ENCODE data around the gene CSNK1D.

The CSNK1D gene

DNA sequence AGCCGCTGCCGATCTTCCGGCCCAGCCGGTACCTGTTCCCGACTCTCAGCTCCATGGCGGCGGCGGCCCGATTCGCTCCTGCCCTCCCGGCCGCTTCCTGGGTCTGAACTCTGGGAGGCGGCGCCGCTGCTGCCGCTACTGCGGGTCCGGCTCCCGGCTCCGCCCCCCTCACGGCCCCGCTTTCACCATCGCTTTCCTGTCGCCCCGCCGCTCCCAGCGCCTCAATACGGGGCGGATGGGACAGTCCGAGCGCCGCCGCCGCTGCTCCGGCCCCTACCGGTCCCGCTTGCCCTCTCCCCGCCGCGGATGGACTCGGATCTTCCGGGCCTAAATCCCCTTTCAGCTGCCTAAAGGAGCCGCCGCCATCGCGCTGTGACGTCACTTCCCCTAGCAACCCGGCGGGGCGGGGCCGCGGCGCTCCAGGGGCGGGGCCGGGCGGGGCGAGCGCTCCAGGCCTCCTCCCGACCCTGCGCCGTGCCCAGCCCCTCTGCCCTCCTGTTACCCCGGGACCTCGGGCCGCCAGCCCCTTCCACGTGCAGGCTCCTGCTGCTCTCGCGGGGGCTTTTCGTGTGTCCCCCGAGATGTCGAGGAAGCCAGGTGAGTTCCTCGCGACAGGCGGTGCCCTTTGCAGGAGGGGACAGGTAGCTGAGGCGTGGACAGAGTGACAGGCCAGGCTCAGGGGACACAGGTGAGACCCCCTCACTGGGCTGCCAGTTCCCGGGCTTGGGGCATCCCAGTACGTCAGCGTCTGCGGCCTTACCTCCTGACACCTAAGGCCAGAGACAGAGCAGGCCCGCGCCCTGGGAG lies at the start of gene CSNK1D:
CSNK1D (minus strand) TSS at position 374 of the 807 bp plus-strand sequence; CDS start at position 55, 319 bp downstream.
- peak within 1 kb of the TSS; percentile 95 for H3K27ac ChIP-seq
- TF ChIP-seq, protein P1, sequence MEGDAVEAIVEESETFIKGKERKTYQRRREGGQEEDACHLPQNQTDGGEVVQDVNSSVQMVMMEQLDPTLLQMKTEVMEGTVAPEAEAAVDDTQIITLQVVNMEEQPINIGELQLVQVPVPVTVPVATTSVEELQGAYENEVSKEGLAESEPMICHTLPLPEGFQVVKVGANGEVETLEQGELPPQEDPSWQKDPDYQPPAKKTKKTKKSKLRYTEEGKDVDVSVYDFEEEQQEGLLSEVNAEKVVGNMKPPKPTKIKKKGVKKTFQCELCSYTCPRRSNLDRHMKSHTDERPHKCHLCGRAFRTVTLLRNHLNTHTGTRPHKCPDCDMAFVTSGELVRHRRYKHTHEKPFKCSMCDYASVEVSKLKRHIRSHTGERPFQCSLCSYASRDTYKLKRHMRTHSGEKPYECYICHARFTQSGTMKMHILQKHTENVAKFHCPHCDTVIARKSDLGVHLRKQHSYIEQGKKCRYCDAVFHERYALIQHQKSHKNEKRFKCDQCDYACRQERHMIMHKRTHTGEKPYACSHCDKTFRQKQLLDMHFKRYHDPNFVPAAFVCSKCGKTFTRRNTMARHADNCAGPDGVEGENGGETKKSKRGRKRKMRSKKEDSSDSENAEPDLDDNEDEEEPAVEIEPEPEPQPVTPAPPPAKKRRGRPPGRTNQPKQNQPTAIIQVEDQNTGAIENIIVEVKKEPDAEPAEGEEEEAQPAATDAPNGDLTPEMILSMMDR (conservative IDR thresholded peaks at IDR 0.05): no peak

GRCh38 chr17:82322526-82323453 lies 49.3 kb upstream of the CSNK1D start:
- TF ChIP-seq, protein P1 (conservative IDR thresholded peaks at IDR 0.05): no peak
- no peak overlapping the region for H3K27ac ChIP-seq

GRCh38 chr17:82321947-82322466 lies 48.5 kb upstream of the CSNK1D start:
- TF ChIP-seq, protein P1 (conservative IDR thresholded peaks at IDR 0.05): no peak
- H3K27ac ChIP-seq: no peak overlapping the region

GRCh38 chr17:82320956-82321927 lies 47.7 kb upstream of the CSNK1D start:
- H3K27ac ChIP-seq: no peak overlapping the region
- TF ChIP-seq, protein P1 (conservative IDR thresholded peaks at IDR 0.05): peak; percentile 94

DNA sequence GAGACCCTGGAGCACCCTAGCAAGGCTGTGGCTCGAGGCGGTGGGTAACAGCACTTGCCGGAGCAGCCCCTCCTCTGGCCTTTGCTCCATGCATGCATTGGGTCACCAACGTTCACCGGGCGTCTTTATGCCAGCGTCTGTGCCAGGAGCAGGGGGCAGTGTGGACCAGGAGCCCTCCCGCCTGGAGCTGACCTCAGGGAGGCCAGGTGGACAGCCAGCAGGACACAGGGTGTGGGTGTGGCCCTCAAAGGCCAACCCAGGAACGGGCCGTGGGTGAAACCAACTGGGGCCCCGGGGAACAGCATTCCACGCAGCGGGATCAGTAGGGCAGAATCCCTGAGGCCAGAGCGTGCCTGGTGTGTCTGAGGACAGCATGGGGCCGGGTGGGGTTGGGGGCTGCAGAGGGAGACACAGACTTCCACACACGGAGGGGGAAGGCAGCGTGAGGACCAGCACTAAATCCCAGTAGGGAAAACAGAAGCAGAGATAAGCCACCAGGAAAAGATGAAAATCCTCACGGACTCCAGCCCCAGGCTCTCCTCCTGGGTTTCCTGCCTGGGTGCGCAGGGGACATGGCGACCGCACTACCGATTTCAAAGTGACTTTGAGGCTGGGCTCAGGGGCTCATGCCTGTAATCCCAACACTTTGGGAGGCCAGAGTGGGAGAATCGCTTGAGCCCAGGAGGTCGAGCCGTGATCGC lies 46.8 kb upstream of the CSNK1D start:
- TF ChIP-seq, protein P1 (conservative IDR thresholded peaks at IDR 0.05): no peak
- no peak overlapping the region for H3K27ac ChIP-seq

DNA sequence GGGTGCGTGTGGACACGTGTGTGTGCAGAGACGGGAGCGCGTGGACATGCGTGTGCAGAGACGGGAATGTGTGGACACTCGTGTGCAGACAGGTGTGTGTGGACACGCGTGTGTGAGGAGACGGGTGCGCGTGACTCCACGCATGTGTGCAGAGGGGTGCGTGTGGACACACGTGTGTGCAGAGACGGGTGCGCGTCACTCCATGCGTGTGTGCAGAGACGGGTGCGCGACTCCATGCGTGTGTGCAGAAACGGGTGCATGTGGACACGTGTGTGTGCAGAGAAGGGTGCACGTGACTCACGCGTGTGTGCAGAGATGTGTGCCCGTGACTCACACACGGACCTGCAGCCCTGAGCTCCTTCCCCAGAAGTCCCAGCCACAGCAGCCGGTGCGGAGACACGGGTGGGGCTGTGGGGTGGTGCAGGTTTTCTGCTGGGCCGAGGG lies 46.1 kb upstream of the CSNK1D start:
- TF ChIP-seq, protein P1 (conservative IDR thresholded peaks at IDR 0.05): no peak
- H3K27ac ChIP-seq: no peak overlapping the region

Measured in VCaP (cell line).